CD4-positive, alpha-beta T cell treated with Interleukin-4 for 4 hours (primary cell): Measurements from ENCODE around the gene FAM193B.

Source experiments
- DNase-seq: peaks from one replicate; pipeline ENCODE4 v3.0.0-alpha.2; 2020

Gene FAM193B

GRCh38 chr5:177554474-177555111 is at the start of gene FAM193B:
FAM193B (minus strand) TSS chr5:177554563; CDS start chr5:177554458, 105 bp downstream.
- DNase-seq, result peak; percentile 95

GRCh38 chr5:177604116-177604521 is 49.8 kb upstream of the FAM193B start:
- no peak for DNase-seq

GRCh38 chr5:177603631-177604030 is 49.3 kb upstream of the FAM193B start:
- DNase-seq, result no peak

- no peak for DNase-seq
Observed at GRCh38 chr5:177602458-177602830, 48.1 kb upstream of the FAM193B start.

GRCh38 chr5:177601577-177602457 is 47.5 kb upstream of the FAM193B start:
- no peak for DNase-seq

GRCh38 chr5:177601126-177601525 is 46.8 kb upstream of the FAM193B start:
- no peak for DNase-seq

- DNase-seq, result no peak
Observed at GRCh38 chr5:177600508-177601018, 46.2 kb upstream of the FAM193B start.

- peak; percentile 65 for DNase-seq
Observed at GRCh38 chr5:177599731-177600507, 45.6 kb upstream of the FAM193B start, which contains the start of gene B4GALT7. B4GALT7 (plus strand) TSS chr5:177600132; CDS start chr5:177600211, 79 bp downstream.

GRCh38 chr5:177598477-177598876 is 44.1 kb upstream of the FAM193B start:
- no peak for DNase-seq

GRCh38 chr5:177596775-177597238 is 42.4 kb upstream of the FAM193B start:
- no peak for DNase-seq

GRCh38 chr5:177595991-177596774 is 41.8 kb upstream of the FAM193B start:
- no peak for DNase-seq

GRCh38 chr5:177595026-177595585 is 40.7 kb upstream of the FAM193B start:
- DNase-seq, result no peak

GRCh38 chr5:177594071-177594470 is 39.7 kb upstream of the FAM193B start:
- DNase-seq, result no peak

GRCh38 chr5:177593511-177593910 is 39.1 kb upstream of the FAM193B start:
- no peak for DNase-seq

- no peak for DNase-seq
Observed at GRCh38 chr5:177592905-177593304, 38.5 kb upstream of the FAM193B start.

- DNase-seq, result peak; percentile 86
Observed at GRCh38 chr5:177592010-177592834, 37.9 kb upstream of the FAM193B start, which contains the start of gene TMED9. TMED9 (plus strand) TSS chr5:177592203; CDS start chr5:177592215, 12 bp downstream.

- no peak for DNase-seq
Observed at GRCh38 chr5:177591690-177592009, 37.3 kb upstream of the FAM193B start.

GRCh38 chr5:177590406-177590805 is 36.0 kb upstream of the FAM193B start:
- no peak for DNase-seq

- DNase-seq, result no peak
Observed at GRCh38 chr5:177588413-177588909, 34.1 kb upstream of the FAM193B start.

GRCh38 chr5:177578316-177578715 is 24.0 kb upstream of the FAM193B start:
- no peak for DNase-seq

GRCh38 chr5:177576169-177576568 is 21.8 kb upstream of the FAM193B start:
- no peak for DNase-seq
